Inferior parietal cortex (tissue), 1 donor: Measurements from ENCODE around the gene SETBP1.

Source experiments
- DNase-seq: peaks from one replicate; pipeline ENCODE4 v3.0.0-alpha.2; 2016; ENCODE audit errors: extremely low spot score

Gene SETBP1

GRCh38 chr18:44679056-44679913, 1.4 kb upstream of the SETBP1 start:
- peak; percentile 77 for DNase-seq

- peak; percentile 34 for DNase-seq
Observed at GRCh38 chr18:44679914-44680272, 795 bp upstream of the SETBP1 start.

- peak; percentile 67 for DNase-seq
Observed at GRCh38 chr18:44681076-44681970, 635 bp downstream of the SETBP1 start.

- DNase-seq, result no peak
Observed at GRCh38 chr18:44682201-44682870, 1.6 kb downstream of the SETBP1 start.

- no peak for DNase-seq
Observed at GRCh38 chr18:44682871-44683221, 2.2 kb downstream of the SETBP1 start.

GRCh38 chr18:44683556-44683955, 2.9 kb downstream of the SETBP1 start:
- DNase-seq, result no peak

- DNase-seq, result no peak
Observed at GRCh38 chr18:44685296-44685695, 4.6 kb downstream of the SETBP1 start.

GRCh38 chr18:44686156-44686555, 5.5 kb downstream of the SETBP1 start:
- no peak for DNase-seq

- DNase-seq, result no peak
Observed at GRCh38 chr18:44687421-44687820, 6.7 kb downstream of the SETBP1 start.

- no peak for DNase-seq
Observed at GRCh38 chr18:44689736-44690135, 9.0 kb downstream of the SETBP1 start.

GRCh38 chr18:44691148-44691925, 10.6 kb downstream of the SETBP1 start:
- DNase-seq, result no peak

- DNase-seq, result no peak
Observed at GRCh38 chr18:44693030-44693784, 12.5 kb downstream of the SETBP1 start.

GRCh38 chr18:44695503-44695902, 14.8 kb downstream of the SETBP1 start:
- DNase-seq, result no peak

- no peak for DNase-seq
Observed at GRCh38 chr18:44696892-44697291, 16.2 kb downstream of the SETBP1 start.

GRCh38 chr18:44697315-44697714, 16.6 kb downstream of the SETBP1 start:
- DNase-seq, result no peak

- DNase-seq, result no peak
Observed at GRCh38 chr18:44698518-44698917, 17.8 kb downstream of the SETBP1 start.

GRCh38 chr18:44699572-44700261, 19.0 kb downstream of the SETBP1 start:
- no peak for DNase-seq

GRCh38 chr18:44700652-44701051, 20.0 kb downstream of the SETBP1 start:
- DNase-seq, result peak; percentile 36

GRCh38 chr18:44701227-44701626, 20.5 kb downstream of the SETBP1 start:
- no peak for DNase-seq

GRCh38 chr18:44702594-44702993, 21.9 kb downstream of the SETBP1 start:
- DNase-seq, result no peak
